Activated naive CD4-positive, alpha-beta T cell (primary cell): ENCODE data around the gene CMTM3.
A peak's percentile ranks its signal among the peaks of the same experiment; 100 is the strongest.
"Not testable (repeated sequence)": the region's sequence is repeated elsewhere in the genome, so short reads cannot be mapped to it uniquely, and the experiment has no call there.

ENCODE experiments used
- DNase-seq, 4 experiments: peaks; one replicate each; lab custom pipeline; 2025; lab: John Stamatoyannopoulos, UW

The CMTM3 gene

GRCh38 chr16:66604376-66605176 is at the start of gene CMTM3:
Gene CMTM3 (plus strand): TSS chr16:66604704. CDS start chr16:66604806, 102 bp downstream.
- peak; percentile 41 to 70 (median 55) for DNase-seq

- DNase-seq = no peak
Observed at GRCh38 chr16:66560107-66560506, 44.4 kb upstream of the CMTM3 start.

- no peak for DNase-seq
Observed at GRCh38 chr16:66561381-66562080, 43.0 kb upstream of the CMTM3 start.

GRCh38 chr16:66562409-66562808 is 42.1 kb upstream of the CMTM3 start:
- DNase-seq = no peak

GRCh38 chr16:66562986-66563385 is 41.5 kb upstream of the CMTM3 start:
- DNase-seq = no peak

- DNase-seq = no peak
Observed at GRCh38 chr16:66563574-66564334, 40.8 kb upstream of the CMTM3 start.

GRCh38 chr16:66566051-66566901 is 38.2 kb upstream of the CMTM3 start, which contains the start of gene CMTM1:
Gene CMTM1 (plus strand): TSS chr16:66566439. CDS start chr16:66566514, 75 bp downstream.
- DNase-seq = no peak

GRCh38 chr16:66567270-66567669 is 37.2 kb upstream of the CMTM3 start:
- not testable (repeated sequence) for DNase-seq

- DNase-seq = no peak
Observed at GRCh38 chr16:66568355-66568754, 36.1 kb upstream of the CMTM3 start.

GRCh38 chr16:66569131-66569530 is 35.4 kb upstream of the CMTM3 start:
- DNase-seq = no peak

GRCh38 chr16:66569827-66570405 is 34.6 kb upstream of the CMTM3 start:
- no peak for DNase-seq

- DNase-seq = no peak
Observed at GRCh38 chr16:66572356-66572755, 32.1 kb upstream of the CMTM3 start.

GRCh38 chr16:66574081-66574480 is 30.4 kb upstream of the CMTM3 start:
- DNase-seq = no peak

- DNase-seq = no peak
Observed at GRCh38 chr16:66574531-66574930, 30.0 kb upstream of the CMTM3 start.

GRCh38 chr16:66575060-66575459 is 29.4 kb upstream of the CMTM3 start:
- DNase-seq = no peak

- no peak for DNase-seq
Observed at GRCh38 chr16:66576296-66576695, 28.2 kb upstream of the CMTM3 start.

- peak in 1 of 4 experiments; percentile 9 for DNase-seq
Observed at GRCh38 chr16:66578651-66579531, 25.6 kb upstream of the CMTM3 start, which contains the start of gene CMTM2. Gene CMTM2 (plus strand): TSS chr16:66579463. CDS start chr16:66579608, 145 bp downstream.

- DNase-seq = no peak
Observed at GRCh38 chr16:66580605-66581209, 23.8 kb upstream of the CMTM3 start.

- DNase-seq = no peak
Observed at GRCh38 chr16:66581246-66581952, 23.1 kb upstream of the CMTM3 start.
